Measurements from ENCODE around the gene ATP5ME.
"Not testable (repeated sequence)": the region's sequence is repeated elsewhere in the genome, so short reads cannot be mapped to it uniquely, and the experiment has no call there.

Gene ATP5ME

DNA sequence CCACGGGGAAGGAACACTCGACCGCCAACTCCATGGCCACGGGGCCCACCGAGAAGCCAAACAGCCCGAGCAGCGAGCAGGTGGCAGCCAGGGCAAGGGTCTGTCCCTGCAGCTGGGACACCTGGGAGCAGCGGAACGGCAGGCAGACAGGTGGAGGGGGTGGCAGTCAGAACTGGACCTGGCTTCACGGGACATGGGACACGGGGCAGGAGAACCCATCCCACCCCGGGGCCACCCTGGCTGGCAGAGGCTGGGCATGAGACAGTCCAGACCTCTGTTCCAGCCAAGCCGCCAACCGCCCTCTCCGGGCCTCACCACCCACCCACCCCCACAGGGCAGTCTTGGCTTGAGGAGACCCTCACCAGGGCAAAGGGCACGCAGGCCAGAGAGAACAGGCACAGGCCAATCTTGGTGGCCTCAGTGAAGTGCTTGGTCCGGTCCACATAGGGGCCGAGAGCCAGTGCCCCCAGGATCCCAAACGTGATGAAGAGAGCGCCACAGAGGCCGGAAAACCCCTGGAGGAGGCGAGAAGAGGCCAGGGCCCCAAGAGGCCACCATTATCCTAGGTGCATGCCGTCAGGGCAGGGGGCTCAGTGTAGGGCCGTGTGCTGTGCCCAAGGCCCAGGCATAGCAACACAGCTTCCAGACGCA, 9.3 kb upstream of the ATP5ME start:
- DNase-seq: no peak

DNA sequence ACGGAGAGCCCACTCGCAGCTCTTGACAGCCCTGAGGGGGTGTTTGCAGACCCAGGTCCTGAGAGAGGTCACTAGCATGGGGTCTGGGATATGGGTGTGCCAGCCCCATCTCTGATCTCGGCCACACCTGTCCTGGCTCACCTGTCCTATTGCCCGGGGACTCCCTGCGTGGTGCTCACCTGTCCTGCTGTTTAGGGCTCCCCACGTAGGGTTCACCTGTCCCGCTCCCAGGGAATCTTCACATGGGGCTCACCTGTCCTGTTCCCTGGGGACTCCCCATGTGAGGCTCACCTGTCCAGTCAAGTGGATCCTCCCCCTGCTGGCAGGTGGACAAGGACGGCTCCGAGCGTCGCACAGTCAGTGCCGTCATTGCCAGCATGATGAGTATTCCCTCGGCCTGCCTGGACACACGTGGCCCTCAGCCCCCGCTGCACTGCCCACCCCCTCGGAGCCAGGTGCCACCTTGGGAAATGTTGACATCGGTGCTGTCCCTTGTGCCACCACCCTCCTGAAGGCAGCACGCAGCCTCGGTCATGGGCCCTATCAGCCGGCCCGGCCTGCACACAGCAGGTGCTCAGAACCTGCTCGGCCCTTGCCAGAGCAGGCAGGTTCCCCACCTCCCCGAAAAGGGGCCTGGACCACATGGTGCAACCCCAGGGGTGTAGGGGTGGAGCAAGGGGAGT, 8.6 kb upstream of the ATP5ME start:
- DNase-seq: no peak

DNA sequence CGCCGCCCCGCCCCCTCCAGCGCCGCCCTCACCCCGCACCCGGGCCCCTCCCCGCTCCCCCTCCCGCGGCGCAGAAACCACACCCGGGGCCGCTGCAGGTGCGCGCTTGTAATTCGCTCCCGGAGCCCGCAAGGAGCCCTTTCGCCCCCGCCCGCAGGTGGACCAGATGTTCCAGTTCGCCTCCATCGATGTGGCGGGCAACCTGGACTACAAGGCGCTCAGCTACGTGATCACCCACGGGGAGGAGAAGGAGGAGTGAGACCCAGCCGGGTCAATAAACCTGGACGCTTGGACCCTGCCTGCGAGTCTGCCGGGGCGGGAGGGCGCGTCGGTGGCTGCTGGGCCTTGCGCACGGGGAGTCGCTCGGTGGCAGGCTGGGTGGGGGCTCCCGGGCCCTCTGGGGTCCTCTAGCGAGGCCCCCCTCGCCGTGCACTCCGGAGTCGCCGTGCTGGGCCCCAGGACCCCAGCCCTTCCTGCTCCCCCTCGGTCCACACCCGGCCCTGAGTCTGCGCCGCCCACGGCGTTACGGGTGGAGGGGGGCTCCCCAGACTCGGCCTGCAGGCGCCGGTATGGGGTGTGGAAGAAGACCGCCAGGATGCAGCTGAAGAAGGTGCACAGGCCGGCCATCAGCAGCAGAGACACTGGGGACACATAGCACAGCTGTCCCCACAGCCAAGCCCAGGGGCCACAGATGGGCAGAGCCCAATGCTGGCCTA, 7.8 kb upstream of the ATP5ME start:
- DNase-seq: no peak

DNA sequence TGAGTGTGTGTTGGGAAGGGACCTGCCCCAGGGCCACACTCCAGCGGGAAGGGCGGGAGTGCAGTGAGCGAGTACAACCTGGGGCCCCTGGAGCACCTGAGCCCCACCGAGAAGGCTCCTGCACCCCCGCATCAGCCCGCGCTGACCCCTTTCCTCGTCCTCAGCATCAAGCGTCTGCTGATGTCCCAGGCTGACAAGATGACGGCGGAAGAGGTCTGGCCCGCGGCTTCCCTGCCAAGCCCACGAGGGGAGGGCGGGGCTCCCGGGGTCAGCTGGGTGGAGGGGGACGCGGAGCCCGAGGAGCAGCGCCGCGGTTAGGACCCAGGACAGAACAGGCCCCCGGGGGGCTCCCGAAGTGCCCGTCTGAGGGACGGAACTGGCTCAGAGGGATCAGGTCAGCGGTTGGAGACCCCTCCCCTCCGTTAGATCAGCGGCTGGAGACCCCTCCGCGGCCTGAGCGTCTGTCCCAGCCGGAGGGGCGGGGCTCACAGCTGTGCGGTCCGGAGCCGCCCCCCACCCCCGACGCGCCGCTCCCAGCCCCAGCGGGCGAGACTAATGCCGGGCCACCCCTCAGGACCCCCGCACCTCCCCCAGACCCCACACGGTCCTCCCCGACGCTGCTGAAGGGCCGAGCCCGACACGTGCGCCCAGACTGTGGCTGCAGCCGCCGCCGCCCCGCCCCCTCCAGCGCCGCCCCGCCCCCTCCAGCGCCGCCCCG, 7.0 kb upstream of the ATP5ME start:
- DNase-seq: peak; percentile 81

GRCh38 chr4:680551-680927, 6.5 kb upstream of the ATP5ME start:
- DNase-seq: no peak

GRCh38 chr4:680091-680490, 6.0 kb upstream of the ATP5ME start:
- DNase-seq: no peak

DNA sequence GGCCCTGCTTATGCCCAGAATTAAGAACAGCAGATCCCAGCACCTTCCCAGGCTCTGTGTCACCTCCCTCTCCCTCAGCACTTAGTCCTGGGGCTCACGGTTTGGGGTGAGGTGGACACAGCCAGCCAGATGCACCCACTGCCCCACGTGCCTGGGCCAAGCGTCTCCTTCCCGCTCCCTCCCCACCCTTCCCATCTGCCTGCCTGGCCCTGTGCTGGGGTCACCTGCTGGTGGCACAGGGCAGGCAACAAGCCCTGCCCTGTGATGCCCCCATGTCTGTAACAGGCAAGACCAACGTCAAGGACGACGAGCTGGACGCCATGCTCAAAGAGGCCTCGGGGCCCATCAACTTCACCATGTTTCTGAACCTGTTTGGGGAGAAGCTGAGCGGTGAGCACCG, 5.6 kb upstream of the ATP5ME start:
- DNase-seq: no peak

- no peak for DNase-seq
Observed at GRCh38 chr4:679104-679481, 5.0 kb upstream of the ATP5ME start.

GRCh38 chr4:678331-679103, 4.4 kb upstream of the ATP5ME start:
- DNase-seq: no peak

DNA sequence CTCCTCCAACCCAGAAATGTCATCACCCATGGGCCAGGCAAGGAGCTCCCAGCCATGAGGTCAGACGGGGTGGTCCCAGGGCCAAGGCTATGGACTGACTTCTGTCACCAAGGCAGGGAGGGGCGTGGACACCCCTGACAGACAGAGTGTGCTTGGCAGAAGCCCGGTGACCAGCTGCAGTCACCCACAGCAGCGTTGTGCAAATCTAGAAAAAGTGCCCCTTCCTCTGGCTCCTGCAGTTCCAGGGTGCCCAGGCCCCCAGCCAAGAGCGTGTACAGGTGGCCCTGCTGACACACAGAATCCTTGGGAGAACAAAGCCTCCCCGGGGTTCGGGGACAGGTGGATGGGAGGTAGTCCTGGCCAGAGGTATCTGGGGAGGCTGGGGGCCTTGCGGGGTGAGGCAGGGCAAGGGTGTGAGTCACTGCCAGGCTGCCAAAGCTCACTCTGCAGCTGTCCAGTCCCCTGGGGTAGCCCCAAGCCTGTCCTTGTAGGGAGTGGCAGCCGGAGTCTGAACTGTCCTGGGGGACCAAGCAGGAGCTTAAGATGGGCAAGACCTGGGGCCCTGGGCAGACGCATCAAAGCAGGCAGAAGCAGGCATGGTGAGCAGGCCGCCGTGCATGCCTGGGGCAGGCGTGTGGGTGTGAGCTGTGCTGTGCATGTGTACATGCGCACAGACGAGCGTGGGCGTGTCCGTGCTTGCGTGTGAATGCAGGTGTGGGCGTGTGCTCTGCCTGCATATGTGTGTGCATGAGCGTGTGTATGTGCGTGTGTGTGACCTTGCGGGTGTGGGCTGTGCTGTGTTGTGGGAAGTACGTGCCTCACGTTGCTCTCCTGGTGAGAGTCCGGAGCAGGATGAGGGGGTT, 3.6 kb upstream of the ATP5ME start:
- no peak for DNase-seq

GRCh38 chr4:676871-677235, 2.8 kb upstream of the ATP5ME start:
- DNase-seq: no peak

DNA sequence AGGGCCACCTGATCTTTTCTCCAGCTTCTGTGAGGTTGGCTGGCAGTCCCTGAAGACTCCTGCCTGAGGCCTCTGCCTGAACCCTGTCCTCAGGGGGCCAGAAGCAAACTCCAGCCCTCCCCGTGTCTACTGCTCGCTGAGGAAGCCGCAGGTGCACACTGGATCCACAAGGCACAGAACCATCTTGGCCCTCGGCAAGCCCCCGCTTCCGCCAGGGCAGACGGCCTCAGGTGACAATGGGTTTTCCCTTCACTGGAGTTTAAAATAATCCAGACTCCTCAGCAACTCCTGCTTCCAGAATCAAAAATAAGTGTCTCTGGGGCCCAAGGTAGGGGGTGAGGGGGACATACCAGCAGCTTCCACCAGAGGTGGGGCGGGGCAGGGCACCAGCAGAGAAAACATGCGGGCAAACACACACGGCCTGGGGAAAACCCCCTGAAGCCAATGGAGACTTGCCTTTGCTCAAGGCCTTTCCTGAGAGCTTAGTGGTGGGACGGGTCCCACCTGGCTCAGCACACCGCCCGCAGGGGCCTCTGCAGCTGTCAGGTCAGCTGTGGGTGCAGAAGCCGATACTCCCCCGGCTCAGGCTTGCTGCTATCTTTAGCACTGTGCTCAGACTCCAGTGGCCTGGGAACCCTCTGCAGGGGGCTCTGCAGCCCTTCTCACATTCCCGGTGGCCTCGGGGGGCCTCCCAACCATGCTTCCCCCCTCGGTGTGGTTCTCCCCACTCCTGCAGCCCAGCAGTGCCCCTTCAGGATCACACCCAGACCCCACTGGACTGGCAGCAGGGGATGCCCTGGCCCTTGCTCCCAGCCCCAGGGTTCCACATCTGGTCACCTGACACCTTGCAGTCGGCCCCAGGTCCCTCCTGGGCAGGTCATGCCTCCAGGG, 2.1 kb upstream of the ATP5ME start:
- DNase-seq: no peak

DNA sequence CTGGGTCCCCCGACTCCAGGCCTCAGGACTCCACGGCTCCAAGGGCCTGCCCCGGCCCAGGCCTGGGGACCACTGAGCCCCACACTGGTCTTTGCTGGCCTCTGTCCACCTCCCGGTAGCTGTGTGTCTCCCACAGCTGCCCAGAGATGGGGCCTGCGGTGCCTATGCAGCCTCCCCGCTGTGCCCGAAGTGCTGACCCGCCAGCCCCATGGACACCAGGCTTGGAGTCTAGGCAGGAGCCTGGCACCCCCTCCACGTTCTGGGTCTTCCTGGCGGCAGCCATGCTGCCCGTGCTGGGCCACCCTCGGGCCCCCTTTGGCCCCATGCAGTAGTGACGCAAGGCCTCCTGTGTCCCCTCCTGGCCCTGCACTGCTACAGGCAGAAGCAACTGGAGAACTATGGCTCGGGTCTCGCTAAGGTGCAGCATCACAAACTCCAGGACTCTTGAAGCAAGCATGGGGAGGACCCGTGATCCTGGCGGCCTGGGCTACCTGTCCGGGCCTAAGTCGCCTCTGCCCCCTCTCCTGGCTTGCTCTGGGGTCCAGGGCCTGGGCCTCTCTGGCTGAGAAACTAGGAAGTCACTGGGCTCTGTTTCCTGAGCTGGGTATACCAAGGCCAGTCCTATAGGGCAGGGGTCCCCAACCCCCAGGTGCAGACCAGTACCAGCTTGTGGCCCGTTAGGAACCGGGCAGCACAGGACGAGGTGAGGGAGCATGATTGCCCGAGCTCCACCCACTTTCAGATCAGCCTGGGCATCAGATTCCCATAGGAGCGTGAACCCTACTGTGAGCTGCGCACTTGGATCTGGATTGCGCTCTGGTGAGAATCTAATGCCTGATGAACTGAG, 1.2 kb upstream of the ATP5ME start:
- DNase-seq: no peak

- no peak for DNase-seq
Observed at GRCh38 chr4:673349-674091, 556 bp downstream of the ATP5ME start.

DNA sequence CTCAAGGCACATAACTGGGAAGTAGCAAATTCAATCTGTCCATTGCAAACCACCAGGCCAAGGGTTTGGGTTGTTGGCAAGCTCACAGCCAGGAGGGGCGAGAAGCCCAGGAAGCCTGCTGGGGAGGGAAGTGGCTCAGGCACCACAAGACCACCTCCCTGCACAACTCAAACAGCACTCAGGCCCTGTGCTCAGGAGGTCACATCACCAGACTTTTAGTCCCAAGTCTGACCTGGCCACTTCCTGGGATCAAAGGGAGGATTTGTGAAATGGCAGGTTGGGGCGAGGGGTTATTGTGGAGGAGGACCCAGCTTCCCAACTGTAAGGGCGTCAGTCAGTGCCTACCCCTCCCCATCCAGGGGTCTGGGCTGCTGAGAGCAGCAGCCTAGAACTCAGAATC, 2.3 kb downstream of the ATP5ME start:
- DNase-seq: no peak

DNA sequence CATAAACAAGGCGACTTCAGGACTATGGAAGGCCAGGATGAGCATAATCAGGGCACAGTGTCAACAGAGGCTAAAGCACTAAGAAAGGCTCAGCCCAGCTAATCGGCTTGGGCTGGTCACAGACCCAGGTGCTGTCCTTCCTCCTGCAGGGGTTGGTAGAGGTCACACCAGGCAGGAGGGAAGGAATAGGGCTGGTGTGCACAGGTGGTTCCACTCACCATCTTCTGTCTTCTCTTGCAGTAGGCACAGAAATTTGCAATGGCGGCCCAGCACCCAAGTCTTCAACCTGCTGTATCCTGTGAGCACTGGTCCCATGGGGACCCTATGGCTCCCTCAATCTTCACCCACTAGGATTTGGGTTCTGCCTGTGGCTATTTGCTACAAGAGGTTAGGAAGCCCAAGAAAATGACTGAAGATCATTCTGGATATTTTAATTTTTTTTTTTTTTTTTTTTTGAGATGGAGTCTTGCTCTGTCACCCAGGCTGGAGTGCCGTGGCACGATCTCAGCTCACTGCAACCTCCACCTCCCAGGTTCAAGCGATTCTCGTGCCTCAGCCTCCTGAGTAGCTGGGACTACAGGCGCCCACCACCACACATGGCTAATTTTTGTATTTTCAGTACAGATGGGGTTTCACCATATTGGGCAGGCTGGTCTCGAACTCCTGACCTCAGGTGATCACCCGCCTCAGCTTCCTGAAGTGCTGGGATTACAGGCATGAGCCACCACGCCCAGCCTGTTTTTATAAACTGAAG, 4.1 kb downstream of the ATP5ME start:
- DNase-seq: not testable (repeated sequence)

DNA sequence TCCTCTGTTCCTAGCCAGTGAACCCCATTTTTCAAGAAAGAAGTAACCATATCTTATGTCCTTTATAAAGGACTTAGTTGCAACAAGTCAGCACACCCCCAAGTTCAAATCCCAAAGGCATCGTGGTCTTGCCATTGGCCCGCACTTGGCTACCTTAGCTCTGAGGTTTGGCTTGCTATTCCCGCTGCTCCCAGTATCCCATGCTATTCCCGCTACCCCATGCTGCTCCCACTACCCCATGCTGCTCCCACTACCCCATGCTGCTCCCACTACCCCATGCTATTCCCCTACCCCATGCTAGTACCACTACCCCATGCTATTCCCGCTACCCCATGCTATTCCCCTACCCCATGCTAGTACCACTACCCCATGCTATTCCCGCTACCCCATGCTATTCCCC, 5.9 kb downstream of the ATP5ME start:
- not testable (repeated sequence) for DNase-seq

DNA sequence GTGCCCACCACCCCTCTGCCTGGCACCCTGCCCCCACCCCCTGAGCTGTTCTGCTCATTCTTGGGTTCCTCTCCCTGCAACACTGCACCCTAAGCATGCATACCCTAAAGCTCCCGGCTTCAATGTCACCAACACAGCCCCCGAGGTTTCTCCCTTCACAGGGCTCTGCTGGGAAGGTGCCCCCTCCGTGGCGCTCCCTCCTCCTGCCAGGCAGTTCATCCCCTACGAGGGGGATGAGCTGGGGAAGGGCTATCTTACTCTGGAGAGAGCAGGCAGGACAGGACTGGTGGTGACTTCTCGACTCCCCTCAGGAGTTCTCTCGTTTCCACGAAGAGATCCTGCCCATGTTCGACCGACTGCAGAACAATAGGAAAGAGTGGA, 6.5 kb downstream of the ATP5ME start:
- peak; percentile 18 for DNase-seq
